ENCODE results near the gene RPP25L.

Gene RPP25L

DNA sequence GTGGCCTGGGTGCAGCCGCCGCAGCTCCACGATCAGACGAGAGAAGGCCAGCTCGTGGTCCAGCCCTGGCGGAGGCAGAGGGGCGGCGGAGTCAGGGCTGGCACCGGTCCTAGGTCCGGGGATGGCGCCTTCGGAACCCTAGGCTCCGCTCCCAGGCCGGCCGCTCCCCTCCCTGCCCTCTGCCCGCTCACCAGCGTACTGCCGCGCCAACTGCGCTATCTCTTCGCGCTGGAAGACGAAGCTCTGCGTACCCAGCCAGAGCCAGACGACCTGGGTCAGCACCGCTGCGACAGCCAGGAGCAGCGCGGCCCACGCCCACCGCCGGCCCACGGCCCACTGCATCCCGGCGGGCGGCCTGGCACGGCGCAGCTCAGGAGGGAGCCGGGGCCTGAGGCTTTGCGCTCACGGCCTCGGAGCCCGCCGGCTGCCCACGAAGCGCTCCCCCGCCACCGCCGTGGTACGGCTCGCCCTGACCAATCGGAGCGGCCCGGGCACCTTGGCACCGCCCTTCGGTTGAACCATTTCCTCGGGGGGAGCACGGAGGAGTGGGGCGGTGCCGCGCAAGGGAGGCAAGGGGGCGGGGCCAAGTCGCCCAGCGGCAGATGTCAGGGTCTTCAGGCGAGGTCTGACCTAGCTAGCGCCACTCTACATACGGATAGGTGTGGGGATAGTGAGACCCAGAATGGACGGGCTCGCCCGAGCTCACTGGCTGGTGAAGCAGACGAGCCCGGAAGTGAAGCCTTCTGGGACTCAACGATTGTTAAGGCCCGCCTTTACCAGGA, 25.6 kb upstream of the RPP25L start, which contains the start of gene SIGMAR1:
Gene SIGMAR1, minus strand, starts transcription at position 432 of the 782 bp plus-strand sequence. Its CDS starts 90 bp downstream, at position 342.
- DNase-seq, result peak; percentile 96

- DNase-seq, result no peak
Measured at GRCh38 chr9:34636791-34637355, 25.0 kb upstream of the RPP25L start.

GRCh38 chr9:34635556-34635955, 23.7 kb upstream of the RPP25L start:
- DNase-seq, result no peak

- no peak for DNase-seq
Measured at GRCh38 chr9:34634551-34635248, 22.8 kb upstream of the RPP25L start.

DNA sequence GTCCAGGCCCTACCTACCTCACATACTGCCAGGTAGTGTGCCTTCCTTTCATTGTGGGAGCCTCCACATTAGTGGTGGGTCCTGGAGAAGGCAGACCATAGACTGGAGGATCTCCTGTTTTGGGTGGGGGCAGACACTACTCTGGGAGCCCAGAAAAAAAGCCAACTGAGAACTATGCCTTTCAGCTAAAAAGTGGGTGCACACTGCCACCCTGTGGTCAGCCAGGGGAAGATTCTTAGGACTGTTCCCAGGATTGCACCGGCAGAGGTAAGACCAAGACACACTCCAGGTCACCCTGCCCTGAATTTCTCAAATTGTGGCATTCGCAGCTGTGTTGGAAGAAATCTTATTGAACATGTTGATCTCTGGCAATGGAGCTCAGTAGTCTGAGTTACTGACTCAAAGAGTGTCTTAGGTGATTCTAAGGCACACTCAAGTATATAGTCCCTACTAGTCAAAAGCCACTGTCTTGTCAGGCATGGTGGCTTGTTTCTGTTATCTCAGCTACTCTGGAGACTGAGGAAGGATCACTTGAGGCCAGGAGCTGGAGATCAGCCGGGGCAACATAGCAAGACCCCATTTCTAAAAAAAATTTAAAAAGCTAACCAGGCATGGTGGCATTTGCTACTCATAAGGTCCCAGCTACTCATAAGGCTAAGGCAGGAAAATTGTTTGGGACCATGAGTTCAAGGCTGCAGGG, 22.1 kb upstream of the RPP25L start:
- peak; percentile 81 for DNase-seq

DNA sequence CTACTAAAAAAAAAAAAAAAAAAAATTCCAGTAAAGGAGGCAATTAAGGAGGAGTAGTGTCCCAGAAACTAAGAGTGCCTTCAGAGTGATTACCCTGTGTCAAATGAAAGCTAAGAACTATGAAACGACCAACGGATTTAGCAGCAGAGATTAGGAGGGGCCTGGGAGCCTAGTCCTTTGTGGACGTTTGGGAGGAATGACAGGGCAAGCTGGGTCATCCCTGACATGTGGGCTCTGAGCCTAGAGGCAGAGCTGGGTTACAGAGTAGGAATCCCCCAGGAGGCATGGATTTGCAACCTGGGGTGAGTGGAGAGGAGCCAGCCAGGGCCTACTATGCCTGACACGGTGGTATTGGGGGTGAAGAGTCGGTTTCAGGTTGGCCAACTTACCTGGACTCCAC, 21.3 kb upstream of the RPP25L start:
- no peak for DNase-seq

DNA sequence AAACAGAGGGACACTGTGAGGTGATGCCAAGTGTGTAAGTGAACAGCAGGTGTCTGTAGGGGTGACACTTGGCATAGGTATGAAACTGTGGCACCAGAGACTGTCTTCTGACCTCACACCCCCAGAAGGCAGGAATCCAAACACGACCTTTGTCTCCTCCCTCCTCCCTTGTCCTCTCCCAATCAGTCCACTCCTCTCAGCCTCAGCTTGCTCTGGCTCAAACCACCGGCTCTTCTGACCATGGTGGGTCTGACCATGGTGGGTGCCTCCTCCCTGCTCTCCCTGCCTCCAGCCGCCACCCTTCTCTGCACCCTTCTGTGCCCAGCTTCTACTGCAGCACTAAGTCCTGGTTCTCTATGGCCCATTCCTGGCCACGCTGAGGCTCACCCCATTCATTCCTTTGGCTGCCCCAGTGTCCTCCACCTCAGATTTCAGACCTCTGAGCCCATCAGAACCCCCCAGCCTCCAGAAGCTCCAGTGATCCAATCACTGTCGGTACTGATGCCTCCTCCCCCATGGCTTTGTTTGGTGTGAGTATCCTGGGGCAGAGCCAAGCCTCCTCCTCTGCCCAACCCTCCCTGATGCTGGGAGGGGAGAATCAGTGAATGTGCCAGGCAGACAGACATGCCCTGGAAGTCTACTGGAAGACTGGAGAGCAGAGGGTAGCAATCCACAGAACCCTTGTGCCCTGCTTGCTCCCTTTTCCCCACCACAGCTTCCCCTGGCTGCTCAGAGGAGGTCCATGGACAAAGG, 18.7 kb upstream of the RPP25L start:
- DNase-seq, result no peak

- no peak for DNase-seq
Measured at GRCh38 chr9:34629491-34629808, 17.6 kb upstream of the RPP25L start.

- peak; percentile 48 for DNase-seq
Measured at GRCh38 chr9:34628656-34629490, 17.0 kb upstream of the RPP25L start, which contains the start of gene ARID3C. ARID3C (minus strand) TSS chr9:34629066; CDS start chr9:34628014, 1,052 bp downstream.

- DNase-seq, result no peak
Measured at GRCh38 chr9:34627716-34628655, 16.1 kb upstream of the RPP25L start.

- DNase-seq, result no peak
Measured at GRCh38 chr9:34625186-34625486, 13.2 kb upstream of the RPP25L start.

DNA sequence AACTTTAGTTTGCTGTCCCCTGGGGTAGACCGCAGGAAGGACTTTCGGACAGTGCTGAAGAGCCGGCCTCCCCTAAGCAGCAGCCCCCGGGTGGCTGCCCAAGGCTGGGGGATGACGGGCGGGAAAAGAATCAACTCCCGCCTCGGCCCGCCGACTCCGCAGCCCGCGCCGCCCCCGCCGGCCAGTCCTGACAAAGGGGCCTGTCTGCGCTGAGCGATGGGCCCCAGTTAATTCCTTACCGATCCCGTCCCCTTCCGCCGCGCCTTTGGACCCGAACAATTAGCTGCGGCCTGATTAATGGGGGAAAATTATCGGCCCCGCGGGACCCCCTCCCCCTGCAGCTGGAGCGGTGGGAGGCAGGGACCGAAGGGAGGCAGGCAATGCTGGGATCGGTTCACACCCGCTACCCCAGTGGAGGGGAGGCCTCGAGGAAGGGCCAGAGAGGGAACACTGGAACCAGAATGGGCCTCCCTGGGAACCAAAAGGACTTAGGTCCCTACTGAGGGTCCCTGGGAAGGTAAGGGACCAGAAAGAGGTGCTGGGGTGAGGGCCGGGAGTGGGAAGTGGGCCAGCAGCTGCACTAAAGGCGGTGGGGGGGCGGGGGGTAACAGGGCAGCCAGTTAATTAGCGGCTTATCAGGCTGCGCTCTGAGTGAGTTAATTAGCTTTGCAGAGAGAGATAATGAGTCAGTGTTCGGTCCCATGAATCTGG, 12.7 kb upstream of the RPP25L start:
- DNase-seq, result no peak

GRCh38 chr9:34623374-34624235, 11.7 kb upstream of the RPP25L start:
- peak; percentile 21 for DNase-seq

DNA sequence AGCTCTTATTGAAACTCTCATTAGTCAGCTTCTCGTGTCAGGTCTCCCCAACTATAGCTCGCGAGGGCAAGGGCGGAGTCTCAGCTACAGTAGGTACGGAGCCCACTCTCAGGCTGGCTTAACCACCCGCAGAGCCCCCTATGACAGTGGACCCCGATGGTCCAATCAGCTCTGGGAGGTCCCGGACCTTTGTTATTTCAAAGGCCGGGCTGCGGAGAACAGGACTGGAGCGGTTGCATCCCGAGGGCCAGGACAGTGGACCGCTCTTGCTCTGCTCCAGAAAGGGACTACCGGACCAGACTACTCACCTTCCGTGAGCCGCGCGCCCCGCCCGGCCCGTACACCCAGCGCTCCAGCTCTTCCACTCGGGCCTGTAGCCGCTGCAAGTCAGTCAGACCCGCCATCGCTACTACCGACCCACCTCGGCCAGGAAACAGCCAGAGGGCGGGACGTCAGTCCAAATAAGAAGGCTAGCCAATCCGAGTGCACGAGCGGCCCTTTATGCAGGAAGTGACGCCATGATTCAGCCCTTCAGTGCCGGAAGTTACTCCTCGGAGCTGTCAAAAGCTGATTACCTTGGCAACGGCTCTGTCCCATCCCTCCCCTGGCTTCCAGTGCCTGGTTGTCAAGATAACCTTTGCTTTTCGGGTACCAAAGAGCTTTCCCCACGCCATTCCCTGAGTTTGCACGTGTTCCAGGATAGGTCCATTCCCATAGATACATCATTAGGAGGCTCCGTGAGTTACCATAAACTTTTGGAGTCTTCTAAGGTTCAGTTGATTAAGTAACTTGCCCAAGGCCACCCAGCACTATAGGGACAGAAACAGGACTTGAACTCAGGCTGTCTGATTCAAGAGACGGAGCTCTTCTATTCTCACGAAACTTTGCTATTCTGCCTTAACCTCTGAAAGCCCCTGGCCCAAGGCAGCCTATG, 8.4 kb upstream of the RPP25L start, which contains the start of gene DCTN3:
Gene DCTN3, minus strand, starts transcription at position 435 of the 934 bp plus-strand sequence. Its CDS starts 31 bp downstream, at position 404.
- DNase-seq, result peak; percentile 95

DNA sequence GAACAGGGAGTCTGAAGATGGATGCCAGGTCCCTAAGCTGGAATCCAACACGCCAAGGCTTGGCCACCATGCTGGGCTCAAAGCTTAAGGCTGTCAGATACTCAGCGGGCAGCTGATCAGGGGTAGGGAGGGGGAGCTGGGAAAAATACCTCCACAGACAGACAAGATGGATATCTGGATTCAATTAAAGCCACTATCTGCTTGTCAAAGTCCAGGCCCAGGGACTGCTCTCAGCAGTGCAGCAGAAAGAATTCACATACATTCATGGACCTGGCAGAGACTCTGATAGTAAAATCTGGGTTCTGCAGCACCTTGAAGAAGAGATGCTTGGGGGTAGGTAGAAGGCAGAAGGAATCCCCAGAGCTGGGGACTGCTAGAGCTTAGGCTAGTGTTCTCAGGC, 3.2 kb upstream of the RPP25L start:
- no peak for DNase-seq

GRCh38 chr9:34612788-34613390, 992 bp upstream of the RPP25L start:
- peak; percentile 76 for DNase-seq

GRCh38 chr9:34611251-34611810, 566 bp downstream of the RPP25L start:
- DNase-seq, result no peak

Measured in CD4-positive, alpha-beta T cell treated with Interleukin-21 for 1 hour (primary cell).